H4 (cell line): ENCODE results near the gene ZFAND6. TPM values are rescaled to one million over a fixed set of nuclear protein-coding genes. Genes with fewer than 3 reads are reported as not detected.

Experiments used
- DNase-seq: peaks from one replicate; pipeline ENCODE4 v3.0.0-alpha.2; 2015; ENCODE audit warnings: low spot score
- total RNA-seq: library from RNA; depleted of rRNA; stranded (reverse); fragments of >200 nt; shearing (Covaris generic); gene quantifications from 2 replicates; pipeline ENCODE4 v1.2.3, GENCODE V29; 2014

Gene ZFAND6
- total RNA-seq, 1 experiment from 2014 or later = 140 TPM

DNA sequence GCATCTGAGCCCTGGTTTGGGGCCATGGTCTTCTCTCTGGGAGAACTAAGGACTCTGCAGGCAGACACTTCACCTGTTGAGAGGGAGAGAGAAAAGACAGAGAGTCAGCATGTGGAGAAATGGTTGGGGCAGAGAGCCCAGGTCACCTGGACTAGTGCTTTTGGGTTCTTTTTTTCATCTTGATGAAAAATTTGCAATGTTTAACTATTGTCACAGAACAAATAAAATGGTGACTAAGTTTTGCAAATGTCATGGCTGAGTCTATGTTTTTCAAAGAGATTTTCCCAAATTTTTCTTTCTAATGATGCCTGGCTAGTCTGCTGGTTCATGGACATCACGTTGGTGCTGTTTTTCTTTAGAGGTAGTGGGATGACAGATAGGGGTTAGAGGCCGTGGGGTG lies 111.1 kb downstream of the ZFAND6 start:
- DNase-seq = no peak

- DNase-seq = no peak
Observed at GRCh38 chr15:80171787-80172186, 112.3 kb downstream of the ZFAND6 start.

DNA sequence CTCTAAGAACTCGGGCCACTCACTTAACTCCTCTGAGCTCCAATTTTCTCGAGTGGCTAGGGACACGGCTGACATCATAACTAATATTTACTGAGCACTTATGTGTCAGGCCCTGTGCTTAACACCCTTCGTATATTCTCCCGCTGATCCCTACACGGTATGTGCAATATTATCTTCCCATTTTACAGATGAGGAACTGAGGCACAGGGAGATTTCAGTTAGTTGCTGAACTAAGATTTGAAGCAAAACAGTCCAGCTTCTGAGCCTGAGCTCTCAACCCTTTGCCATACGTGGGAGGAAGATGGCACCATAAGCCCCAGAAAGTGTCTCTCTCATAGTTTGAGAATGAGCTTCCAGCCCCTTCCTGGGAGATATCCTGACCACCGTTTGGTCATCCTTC lies 112.9 kb downstream of the ZFAND6 start:
- DNase-seq = no peak

GRCh38 chr15:80173022-80173759 lies 113.7 kb downstream of the ZFAND6 start:
- peak; percentile 49 for DNase-seq

DNA sequence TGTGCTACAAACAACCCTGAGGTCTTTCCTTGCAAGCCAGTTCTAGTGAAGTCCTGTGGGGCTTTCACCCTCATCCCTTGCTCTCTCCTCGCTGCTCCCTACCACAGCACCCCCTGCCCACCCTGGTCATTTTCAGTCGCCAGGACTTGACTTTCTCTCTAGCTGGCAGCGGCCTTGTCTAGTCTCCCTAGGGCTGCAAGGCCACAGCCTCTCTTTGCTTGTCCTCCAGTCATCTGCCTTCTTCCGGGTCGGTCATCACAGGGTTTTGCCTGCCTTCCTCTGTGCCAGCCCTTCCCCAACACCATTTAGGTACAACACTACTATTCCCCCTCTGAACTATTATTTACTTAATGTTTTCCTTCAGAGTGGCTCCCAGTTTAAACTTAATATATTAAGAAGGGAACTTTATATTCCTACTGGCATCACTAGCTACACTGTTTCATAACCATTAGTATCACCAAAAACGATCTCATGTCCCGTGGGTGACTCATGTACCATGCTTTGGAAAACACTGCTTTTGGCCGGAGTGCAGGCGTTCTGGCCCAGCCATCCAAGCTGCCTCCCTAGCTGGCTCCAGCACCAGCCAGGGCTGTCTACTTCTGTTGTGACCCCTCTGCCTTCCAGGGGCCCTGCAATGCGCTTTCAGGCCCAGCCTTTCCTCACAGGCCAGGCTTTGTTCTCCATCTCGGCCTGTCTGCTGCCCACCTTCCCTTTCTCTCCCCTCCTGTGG lies 114.7 kb downstream of the ZFAND6 start:
- DNase-seq = no peak

GRCh38 chr15:80175436-80175835 lies 116.0 kb downstream of the ZFAND6 start:
- no peak for DNase-seq

- no peak for DNase-seq
Observed at GRCh38 chr15:80176443-80176842, 117.0 kb downstream of the ZFAND6 start.

DNA sequence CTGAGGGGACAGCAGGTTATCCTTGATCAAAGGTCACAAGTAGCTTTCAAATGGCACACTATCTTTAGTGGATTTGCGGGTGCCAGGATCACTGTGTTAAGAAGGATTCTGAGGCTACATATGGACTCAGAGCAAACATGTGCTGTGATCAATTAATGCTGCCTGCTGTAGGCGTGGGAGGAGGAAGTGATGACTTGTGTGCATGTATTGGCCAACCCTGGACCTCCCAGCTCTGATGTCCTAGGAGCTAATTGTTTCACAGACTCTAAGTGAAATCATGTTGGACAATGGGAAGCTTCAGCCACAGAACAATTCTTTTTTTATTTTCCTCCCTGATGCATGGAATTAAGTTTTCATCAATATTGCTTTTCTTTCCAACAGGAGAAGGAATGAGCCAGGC lies 117.7 kb downstream of the ZFAND6 start:
- no peak for DNase-seq

DNA sequence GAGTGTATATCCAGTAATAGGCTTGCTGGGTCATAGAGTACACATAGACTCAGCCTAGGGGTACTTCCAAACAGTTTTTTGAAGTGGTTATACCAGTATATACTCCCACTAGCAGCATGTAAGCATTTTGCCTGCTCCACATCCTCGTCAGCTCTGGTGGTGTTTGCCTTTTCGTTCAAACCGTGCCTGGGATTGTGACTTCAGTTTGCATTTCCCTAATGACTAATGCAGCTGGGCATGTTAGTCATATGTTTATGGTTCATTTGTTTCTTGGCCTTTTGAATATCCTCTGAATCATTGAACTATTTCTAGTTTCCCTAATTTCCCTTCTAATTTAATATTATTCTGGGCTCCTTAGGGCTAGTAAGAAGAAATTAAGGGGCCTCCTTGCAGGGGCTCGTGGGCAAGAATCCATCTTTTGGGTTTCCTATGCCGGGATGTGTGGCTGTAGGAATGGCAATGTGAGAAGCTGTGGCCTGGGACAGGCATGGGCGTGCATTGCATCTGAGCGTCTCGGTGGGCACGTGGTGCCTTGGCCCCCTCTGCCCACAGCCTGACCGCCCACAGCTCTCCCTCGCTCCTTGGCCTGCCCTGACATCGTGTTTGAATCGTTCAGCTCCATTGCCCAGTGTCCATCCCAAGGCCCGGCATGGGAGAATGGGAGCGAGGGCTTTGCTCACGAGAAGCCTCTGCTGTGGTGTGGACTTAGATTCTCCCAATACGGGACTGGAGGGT lies 119.7 kb downstream of the ZFAND6 start:
- peak; percentile 57 for DNase-seq

DNA sequence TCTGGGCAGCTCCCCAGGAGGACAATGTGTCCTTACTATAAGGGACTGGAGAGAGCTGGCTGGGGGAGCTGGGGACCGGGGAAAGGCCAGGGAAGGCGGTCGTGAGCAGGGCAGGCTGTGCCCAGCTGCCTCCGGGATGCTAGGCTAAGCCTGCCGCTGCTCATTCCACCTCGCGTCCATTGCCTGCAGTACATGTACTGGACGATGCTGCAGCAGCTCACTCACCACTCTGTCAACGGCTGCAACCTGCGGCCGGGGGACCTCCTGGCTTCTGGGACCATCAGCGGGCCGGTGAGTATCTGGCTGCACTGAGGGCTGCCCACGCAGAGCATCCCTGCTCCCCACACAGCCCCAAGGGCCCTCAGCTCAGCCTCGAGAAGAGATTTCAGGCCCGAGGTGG lies 120.5 kb downstream of the ZFAND6 start:
- DNase-seq = no peak

DNA sequence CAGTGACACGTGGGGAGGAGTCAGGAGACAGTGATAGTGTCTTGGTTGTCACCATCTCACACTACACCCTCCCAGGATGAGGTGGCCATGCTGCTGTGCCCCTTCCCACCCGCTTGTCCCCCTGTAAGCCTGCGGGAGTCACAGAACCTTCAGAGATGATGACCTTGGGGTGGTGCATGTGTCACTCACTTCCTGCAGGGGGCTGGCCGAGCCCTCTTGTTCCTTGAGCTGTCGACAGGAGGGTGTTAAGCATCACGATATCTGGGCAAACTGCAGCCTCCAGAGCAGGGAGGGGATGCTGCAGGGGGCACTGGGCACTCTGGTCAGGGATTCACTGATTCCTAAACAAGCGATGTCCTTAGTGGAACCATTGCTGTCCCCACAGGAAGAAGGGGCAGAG lies 121.0 kb downstream of the ZFAND6 start:
- DNase-seq = no peak

- DNase-seq = no peak
Observed at GRCh38 chr15:80180986-80181385, 121.5 kb downstream of the ZFAND6 start.

- DNase-seq = no peak
Observed at GRCh38 chr15:80182611-80183261, 123.3 kb downstream of the ZFAND6 start.

DNA sequence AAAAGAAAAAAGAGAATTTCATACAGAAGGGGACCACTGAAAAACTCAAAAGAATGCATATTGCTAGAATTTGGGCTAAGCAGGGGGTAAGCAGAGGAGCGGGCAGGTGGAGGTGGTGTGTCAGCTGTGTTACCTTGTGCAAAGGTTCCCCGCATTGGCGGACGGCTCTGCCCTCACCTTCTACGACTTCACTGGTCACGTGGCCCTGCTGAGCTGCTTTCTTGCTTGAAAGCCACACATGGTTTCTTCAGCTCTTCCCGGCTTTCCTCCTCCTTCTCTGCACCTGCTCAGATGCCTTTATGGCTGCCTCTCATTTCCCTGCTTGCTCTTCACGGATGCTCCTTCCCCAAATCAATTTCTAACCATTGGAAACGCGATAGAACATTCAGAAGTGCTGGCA lies 123.8 kb downstream of the ZFAND6 start:
- no peak for DNase-seq

GRCh38 chr15:80183886-80184285 lies 124.4 kb downstream of the ZFAND6 start:
- DNase-seq = no peak

GRCh38 chr15:80184554-80184953 lies 125.1 kb downstream of the ZFAND6 start:
- DNase-seq = no peak

DNA sequence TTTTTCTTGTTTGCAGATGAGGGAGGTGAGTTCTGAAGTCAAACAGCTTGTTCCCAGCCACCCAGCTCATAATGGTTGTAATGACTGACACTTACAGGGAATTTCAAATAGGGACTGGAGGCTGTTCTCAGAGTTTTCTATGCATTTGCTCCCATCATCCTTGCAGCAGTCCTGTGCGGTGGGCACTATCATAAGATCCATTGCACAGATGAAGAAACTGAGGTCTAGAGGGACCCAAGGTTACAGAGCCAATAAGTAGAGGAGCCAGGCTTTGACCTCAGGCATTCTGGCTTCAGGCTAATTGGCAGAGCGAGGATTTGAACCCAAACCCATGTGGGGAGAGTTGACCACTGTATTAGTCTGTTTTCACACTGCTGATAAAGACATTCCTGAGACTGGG lies 125.7 kb downstream of the ZFAND6 start:
- no peak for DNase-seq

DNA sequence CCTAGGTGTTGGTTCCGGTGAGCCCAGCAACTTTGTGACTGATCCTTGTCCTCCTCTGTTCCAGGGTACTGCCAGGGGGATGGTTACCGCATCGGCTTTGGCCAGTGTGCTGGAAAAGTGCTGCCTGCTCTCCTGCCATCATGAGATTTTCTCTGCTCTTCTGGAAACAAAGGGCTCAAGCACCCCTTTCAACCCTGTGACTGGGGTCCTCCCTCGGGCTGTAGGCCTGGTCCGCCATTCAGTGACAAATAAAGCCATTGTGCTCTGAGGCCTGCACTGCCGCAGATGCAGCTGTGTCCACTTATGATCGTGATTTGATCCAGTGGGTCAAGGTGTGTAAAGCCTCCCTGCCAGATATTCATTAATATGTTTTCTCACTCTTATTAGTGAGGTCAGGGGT lies 126.6 kb downstream of the ZFAND6 start:
- DNase-seq = no peak

DNA sequence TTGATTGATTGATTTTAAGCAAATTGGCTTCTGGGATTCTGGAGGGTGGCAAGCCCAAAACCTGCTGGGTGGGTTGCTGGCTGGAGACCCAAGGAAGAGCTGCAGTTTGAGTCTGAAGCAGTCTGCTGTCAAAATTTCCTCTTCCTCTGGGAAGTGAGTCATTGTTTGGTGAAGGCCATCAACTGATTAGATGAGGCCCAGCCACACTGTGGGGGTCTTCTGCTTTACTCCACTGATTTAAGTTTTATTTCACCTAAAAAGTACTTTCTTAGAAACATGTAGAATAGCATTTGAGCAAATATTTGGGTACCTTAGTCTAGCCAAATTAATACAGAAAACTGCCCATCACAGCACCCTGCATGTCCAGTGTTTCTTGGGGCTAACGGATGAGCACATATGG lies 127.1 kb downstream of the ZFAND6 start:
- DNase-seq = no peak
